Measurements from ENCODE around the gene ITSN2. TPM values are rescaled to one million over a fixed set of nuclear protein-coding genes. Genes with fewer than 3 reads are reported as not detected.
"Not testable (repeated sequence)": the region's sequence is repeated elsewhere in the genome, so short reads cannot be mapped to it uniquely, and the experiment has no call there.

ITSN2 gene
- 52.5 TPM for total RNA-seq

DNA sequence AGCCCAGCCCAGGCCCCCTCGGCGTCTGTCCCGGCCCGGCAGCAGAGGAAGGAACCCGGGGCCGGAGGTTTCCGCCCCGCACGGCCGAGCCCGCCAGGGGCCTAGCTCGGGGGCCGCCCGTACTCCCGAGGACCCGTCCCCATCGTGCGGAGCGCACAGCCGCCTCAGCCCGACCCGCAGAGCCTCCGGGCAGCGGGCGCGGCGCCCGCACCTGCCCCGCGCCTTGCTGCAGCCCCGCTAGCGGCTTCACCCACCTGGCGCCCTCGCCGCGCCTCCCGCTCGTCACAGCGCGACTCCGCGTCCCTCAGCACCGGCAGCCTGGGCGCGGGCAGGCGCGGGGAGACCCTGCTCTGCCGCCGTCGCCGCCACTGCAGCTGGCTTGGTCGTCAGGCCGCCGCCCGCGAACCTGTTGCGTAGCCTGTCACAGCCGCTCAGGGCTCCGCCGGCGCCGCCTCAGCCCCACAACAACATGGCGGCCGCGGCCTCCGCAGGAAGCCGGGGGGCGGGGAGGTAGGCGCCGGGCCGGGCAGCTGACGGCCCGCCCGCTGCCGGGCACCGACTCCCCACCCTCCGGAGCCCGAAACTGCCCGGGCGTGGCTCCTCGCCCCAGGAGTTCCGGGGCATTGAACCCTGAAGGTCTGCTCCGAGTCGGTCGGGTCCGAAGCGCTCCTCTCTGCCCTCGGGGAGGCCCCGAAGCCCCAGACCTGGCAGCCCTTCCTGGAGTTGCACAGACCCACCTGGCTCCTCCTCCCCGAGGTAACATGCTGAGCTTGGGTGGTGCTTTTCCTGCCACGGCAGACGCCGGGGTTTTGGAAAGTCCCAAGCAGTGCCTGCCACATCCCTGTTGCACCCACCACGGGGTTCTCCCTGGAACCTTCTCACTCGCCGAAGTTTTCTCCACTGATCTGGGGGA lies at the start of gene ITSN2:
Gene ITSN2, minus strand, starts transcription at position 487 of the 913 bp plus-strand sequence. CDS start 32,454 bp downstream, outside the sequence.
- DNase-seq (ENCODE audit: extremely low spot score in 2 of 2): no peak
- H3K36me3 ChIP-seq: no peaks in the 10 kb centered on the region
- H3K9me3 ChIP-seq: no peaks in the 10 kb centered on the region
- H3K27ac ChIP-seq: peak within 1 kb of the TSS; percentile 97
- no peaks in the 10 kb centered on the region for H3K27me3 ChIP-seq
- TF ChIP-seq POLR2A (IDR thresholded peaks at IDR 0.05) (no peak), POLR2AphosphoS5 (IDR thresholded peaks at IDR 0.05; ENCODE audit: insufficient read depth in 1 of 2, low read depth in 1 of 2) (peak in 1 of 2 donors; percentile 57)
- TF ChIP-seq, protein P1, sequence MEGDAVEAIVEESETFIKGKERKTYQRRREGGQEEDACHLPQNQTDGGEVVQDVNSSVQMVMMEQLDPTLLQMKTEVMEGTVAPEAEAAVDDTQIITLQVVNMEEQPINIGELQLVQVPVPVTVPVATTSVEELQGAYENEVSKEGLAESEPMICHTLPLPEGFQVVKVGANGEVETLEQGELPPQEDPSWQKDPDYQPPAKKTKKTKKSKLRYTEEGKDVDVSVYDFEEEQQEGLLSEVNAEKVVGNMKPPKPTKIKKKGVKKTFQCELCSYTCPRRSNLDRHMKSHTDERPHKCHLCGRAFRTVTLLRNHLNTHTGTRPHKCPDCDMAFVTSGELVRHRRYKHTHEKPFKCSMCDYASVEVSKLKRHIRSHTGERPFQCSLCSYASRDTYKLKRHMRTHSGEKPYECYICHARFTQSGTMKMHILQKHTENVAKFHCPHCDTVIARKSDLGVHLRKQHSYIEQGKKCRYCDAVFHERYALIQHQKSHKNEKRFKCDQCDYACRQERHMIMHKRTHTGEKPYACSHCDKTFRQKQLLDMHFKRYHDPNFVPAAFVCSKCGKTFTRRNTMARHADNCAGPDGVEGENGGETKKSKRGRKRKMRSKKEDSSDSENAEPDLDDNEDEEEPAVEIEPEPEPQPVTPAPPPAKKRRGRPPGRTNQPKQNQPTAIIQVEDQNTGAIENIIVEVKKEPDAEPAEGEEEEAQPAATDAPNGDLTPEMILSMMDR (IDR thresholded peaks at IDR 0.05): no peak
- H3K4me1 ChIP-seq: peaks cover 26% of the 10 kb centered on the region
- H3K4me3 ChIP-seq: peak within 1 kb of the TSS; percentile 68 to 96
- intact Hi-C loops (cut with DNase I): no loop called here

DNA sequence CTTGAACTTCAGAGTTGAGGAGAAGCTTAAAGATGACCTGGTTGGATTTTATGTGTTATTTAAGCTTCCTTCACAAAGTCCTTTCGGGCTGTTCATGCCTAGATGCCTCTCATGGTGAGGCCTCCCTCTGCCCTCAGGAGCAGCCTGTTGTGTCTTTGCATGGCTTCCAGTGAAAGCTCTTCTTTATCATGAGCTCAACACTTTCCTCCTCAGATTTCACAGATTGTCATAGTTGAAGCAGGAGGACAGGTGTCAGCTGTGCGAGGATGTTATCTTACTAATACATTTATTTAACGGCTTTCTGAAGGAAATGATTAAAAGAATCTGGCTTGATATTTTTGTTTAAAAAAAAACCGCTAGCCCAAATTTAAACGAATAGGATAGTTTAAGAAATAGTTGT lies 48.8 kb upstream of the ITSN2 start:
- intact Hi-C loops (cut with DNase I): no loop called here
- Histone ChIP-seq H3K36me3 (no peaks in the 10 kb centered on the region), H3K27me3 (no peaks in the 10 kb centered on the region), H3K4me1 (no peaks in the 10 kb centered on the region), H3K27ac (no peak overlapping the region), H3K4me3 (no peak overlapping the region), H3K9me3 (no peaks in the 10 kb centered on the region)
- no peak for DNase-seq (ENCODE audit: extremely low spot score in 2 of 2)
- no peak for TF ChIP-seq POLR2AphosphoS5 (IDR thresholded peaks at IDR 0.05; ENCODE audit: insufficient read depth in 1 of 2, low read depth in 1 of 2)

DNA sequence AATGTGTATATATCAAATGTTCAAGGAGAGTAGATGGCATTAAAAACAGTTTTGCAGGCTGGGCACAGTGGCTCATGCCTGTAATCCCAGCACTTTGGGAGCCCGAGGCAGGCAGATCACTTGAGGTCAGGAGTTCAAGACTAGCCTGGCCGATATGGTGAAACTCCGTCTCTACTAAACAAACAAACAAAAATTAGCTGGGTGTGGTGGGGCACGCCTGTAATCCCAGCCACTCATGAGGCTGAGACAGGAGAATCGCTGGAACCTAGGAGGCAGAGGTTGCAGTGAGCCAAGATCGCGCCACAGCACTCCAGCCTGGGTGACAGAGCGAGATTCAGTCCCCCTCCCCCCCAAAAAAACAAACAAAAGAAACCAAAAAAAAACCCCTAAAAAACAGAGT lies 48.4 kb upstream of the ITSN2 start:
- H3K27ac ChIP-seq; H3K27me3 ChIP-seq; H3K4me1 ChIP-seq; H3K36me3 ChIP-seq; intact Hi-C loops (cut with DNase I); H3K9me3 ChIP-seq; H3K4me3 ChIP-seq; DNase-seq (ENCODE audit: extremely low spot score in 2 of 2): not testable (repeated sequence)

DNA sequence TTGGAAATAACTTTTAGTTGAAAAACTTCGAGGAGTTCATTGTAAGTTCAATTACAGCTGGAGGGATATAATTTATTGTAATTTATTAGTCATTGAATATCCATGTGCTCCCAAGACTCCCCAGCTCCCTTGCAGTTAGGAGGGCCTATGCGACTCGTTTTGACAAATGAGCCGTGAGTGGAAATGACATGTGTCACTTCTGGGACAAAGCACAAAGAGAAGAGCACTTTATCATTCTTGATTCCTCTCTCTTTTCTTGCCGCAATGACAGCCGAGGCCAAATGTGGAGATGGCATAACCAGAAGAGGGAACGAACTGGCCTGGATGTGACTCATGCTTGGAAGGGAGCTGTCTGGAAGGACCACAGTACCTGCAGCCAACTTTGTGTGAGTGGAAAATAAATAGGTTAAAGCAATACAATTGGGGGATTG lies 44.2 kb upstream of the ITSN2 start:
- Histone ChIP-seq H3K4me1 (no peaks in the 10 kb centered on the region), H3K9me3 (no peaks in the 10 kb centered on the region), H3K27me3 (no peaks in the 10 kb centered on the region), H3K27ac (no peak overlapping the region), H3K4me3 (no peak overlapping the region), H3K36me3 (no peaks in the 10 kb centered on the region)
- TF ChIP-seq POLR2AphosphoS5 (IDR thresholded peaks at IDR 0.05; ENCODE audit: insufficient read depth in 1 of 2, low read depth in 1 of 2) (no peak), POLR2A (IDR thresholded peaks at IDR 0.05) (no peak)
- TF ChIP-seq, protein P1 (IDR thresholded peaks at IDR 0.05): no peak
- intact Hi-C loops (cut with DNase I): no loop called here
- DNase-seq (ENCODE audit: extremely low spot score in 2 of 2): no peak

DNA sequence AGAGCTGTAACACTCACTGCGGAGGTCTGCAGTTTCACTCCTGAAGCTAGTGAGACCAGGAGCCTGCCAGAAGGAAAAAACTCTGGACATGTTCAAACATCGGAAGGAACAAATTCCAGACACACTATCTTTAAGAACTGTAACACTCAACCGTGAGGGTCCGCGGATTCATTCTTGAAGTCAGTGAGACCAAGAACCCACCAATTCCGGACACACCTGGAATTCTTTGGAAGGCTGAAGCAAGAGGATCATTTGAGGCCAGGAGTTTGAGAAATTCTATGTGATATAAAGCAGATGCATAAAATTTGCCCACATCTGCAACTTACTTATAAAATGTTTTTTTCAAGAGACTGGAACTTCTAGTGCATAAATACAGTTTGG lies 43.5 kb upstream of the ITSN2 start:
- Histone ChIP-seq H3K27ac (no peak overlapping the region), H3K36me3 (no peaks in the 10 kb centered on the region), H3K27me3 (no peaks in the 10 kb centered on the region), H3K4me1 (no peaks in the 10 kb centered on the region), H3K4me3 (no peak overlapping the region), H3K9me3 (no peaks in the 10 kb centered on the region)
- TF ChIP-seq POLR2AphosphoS5 (IDR thresholded peaks at IDR 0.05; ENCODE audit: insufficient read depth in 1 of 2, low read depth in 1 of 2) (no peak), POLR2A (IDR thresholded peaks at IDR 0.05) (no peak)
- TF ChIP-seq, protein P1 (IDR thresholded peaks at IDR 0.05): no peak
- no peak for DNase-seq (ENCODE audit: extremely low spot score in 2 of 2)
- intact Hi-C loops (cut with DNase I): no loop called here

DNA sequence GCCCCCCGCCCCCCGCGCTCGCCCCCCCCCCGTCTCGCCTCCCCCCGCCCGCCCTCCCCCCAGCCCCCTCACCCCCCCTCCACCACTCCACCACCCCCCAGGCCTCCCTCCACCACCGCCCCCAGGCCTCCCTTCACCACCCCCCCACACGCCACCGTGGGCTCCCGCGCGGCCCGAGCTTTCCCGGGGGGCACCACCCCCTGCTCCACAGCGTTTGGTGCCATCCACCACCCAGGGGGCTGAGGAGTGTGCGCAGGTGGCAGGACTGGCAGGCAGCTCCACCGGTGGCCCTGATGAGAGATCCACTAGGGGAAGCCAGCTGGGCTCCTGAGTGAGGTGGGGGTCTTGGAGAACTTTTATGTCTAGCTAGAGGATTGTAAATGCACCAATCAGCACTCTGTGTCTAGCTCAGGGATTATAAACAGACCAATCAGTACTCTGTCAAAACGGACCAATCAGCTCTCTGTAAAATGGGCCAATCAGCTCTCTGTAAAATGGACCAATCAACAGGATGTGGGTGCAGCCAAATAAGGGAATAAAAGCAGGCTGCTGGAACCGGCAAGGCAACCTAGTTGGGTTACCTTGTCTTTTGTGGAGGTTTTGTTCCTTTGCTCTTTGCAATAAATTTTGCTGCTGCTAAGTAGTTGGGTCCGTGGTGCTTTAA lies 43.0 kb upstream of the ITSN2 start:
- Histone ChIP-seq H3K9me3 (no peaks in the 10 kb centered on the region), H3K27me3 (no peaks in the 10 kb centered on the region), H3K27ac (no peak overlapping the region), H3K4me3 (peak overlapping the region in 1 of 2 donors; percentile 39), H3K36me3 (no peaks in the 10 kb centered on the region), H3K4me1 (no peaks in the 10 kb centered on the region)
- TF ChIP-seq POLR2AphosphoS5 (IDR thresholded peaks at IDR 0.05; ENCODE audit: insufficient read depth in 1 of 2, low read depth in 1 of 2): no peak
- TF ChIP-seq, protein P1 (IDR thresholded peaks at IDR 0.05): no peak
- no peak for TF ChIP-seq POLR2A (IDR thresholded peaks at IDR 0.05)
- no peak for DNase-seq (ENCODE audit: extremely low spot score in 2 of 2)
- intact Hi-C loops (cut with DNase I): no loop called here
